ENCODE results near the gene IKZF3.
"Not testable (repeated sequence)": the region's sequence is repeated elsewhere in the genome, so short reads cannot be mapped to it uniquely, and the experiment has no call there.

IKZF3 gene

GRCh38 chr17:39742126-39742855 lies 121.8 kb downstream of the IKZF3 start:
- DNase-seq (ENCODE audit: extremely low read depth in 1 of 2, low read depth in 1 of 2), result no peak

GRCh38 chr17:39740357-39741111 lies 123.6 kb downstream of the IKZF3 start:
- DNase-seq (ENCODE audit: extremely low read depth in 1 of 2, low read depth in 1 of 2), result no peak

- no peak for DNase-seq (ENCODE audit: extremely low read depth in 1 of 2, low read depth in 1 of 2)
Observed at GRCh38 chr17:39739885-39740356, 124.2 kb downstream of the IKZF3 start.

DNA sequence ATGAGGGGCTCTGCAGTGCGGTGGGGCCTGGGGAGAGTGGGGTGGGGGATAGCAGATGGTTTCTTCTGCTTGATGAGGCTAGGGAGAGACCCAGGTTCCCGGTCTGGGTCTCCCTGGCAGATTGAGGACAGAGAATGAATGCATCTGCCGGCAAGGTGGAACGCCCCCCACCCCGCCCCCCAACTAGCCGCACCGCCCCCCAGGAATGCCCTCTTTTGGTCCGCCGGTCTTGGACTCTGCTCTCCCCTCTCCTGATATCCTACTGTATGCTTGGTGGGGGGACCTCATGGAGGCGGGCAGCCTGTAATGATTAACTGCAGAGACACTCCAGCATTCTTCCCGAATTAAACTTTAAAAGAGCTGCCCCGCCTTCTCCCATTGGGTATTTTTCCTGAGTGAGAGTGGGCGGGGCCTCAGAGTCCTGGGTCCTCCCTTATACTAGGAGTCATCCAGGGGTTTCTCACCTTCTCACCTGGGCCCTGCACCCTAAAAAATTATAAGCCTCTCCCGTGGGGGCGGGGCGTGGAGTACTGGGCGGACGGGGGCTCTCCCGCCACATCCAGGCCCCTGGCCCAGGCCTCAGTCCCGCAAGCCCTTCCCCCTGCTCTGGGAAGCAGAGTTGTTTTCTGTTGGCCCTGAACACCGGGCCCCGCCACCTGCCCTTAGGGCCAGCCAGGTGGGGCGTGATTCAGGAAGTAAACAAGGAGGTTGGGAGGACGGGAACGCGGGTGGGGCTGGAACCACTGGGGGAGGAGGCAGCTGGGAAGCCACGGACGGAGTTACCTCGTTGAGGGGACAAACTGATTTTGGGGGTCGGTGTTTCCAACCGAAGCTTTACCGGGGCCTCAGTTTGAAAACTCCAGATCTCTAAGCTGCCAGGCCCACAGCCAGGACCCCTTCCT lies 124.9 kb downstream of the IKZF3 start:
- DNase-seq (ENCODE audit: extremely low read depth in 1 of 2, low read depth in 1 of 2), result no peak

DNA sequence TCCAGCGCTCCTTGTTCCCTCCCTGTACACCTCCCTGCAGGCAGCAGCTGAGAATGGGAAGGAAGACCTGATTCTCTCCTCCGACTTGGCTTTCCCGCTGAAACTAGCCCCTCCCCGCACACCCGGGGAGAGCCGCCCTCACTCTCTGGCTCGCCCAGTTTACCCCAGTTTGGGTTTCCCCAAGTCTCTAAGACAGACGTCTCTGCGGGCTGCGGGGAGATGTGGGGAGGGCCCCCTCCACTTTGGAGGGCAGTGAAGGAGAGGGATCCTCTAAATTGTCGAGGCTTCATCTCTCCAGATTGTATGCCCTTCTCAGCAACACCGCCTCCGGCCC lies 125.6 kb downstream of the IKZF3 start:
- peak; percentile 36 to 39 for DNase-seq (ENCODE audit: extremely low read depth in 1 of 2, low read depth in 1 of 2)

DNA sequence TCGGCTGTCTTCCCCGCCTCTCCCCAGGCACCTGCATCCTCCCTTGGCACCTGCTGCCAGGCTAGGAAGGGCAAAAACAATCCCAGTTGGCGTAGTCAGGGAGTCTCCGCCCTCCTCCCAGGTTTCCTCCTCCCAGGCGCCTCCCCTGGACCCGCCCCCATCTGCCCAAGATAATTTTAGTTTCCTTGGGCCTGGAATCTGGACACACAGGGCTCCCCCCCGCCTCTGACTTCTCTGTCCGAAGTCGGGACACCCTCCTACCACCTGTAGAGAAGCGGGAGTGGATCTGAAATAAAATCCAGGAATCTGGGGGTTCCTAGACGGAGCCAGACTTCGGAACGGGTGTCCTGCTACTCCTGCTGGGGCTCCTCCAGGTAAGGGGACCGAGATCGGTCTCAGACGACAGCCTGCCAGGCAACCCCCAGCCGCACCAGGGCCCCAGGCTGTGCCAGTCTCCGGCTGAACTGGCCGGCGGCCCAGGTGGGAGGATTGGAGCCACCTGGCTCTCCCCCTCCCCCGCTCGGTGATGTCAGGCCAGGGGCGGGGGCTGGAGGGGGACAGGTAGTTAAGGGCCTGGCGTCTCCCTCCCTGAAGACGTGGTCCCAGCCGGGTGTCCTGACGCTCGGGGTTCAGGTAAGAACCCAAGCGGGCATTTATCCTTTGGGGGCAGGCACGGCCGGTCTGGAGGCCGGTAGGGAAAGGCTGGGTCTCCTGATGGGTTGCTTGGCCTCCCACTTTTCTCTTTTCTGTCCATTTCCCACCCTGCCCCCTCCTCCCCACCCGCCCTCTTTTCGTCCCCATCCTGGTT lies 126.1 kb downstream of the IKZF3 start, which contains the start of gene GRB7:
Gene GRB7 (plus strand): TSS at position 179 of the 808 bp plus-strand sequence. CDS start 4,364 bp downstream, outside the sequence.
- no peak for DNase-seq (ENCODE audit: extremely low read depth in 1 of 2, low read depth in 1 of 2)

GRCh38 chr17:39737206-39737759 lies 126.8 kb downstream of the IKZF3 start:
- DNase-seq (ENCODE audit: extremely low read depth in 1 of 2, low read depth in 1 of 2), result no peak

- no peak for DNase-seq (ENCODE audit: extremely low read depth in 1 of 2, low read depth in 1 of 2)
Observed at GRCh38 chr17:39736319-39737165, 127.6 kb downstream of the IKZF3 start.

- DNase-seq (ENCODE audit: extremely low read depth in 1 of 2, low read depth in 1 of 2), result no peak
Observed at GRCh38 chr17:39735882-39736281, 128.2 kb downstream of the IKZF3 start.

GRCh38 chr17:39732586-39732985 lies 131.5 kb downstream of the IKZF3 start:
- no peak for DNase-seq (ENCODE audit: extremely low read depth in 1 of 2, low read depth in 1 of 2)

DNA sequence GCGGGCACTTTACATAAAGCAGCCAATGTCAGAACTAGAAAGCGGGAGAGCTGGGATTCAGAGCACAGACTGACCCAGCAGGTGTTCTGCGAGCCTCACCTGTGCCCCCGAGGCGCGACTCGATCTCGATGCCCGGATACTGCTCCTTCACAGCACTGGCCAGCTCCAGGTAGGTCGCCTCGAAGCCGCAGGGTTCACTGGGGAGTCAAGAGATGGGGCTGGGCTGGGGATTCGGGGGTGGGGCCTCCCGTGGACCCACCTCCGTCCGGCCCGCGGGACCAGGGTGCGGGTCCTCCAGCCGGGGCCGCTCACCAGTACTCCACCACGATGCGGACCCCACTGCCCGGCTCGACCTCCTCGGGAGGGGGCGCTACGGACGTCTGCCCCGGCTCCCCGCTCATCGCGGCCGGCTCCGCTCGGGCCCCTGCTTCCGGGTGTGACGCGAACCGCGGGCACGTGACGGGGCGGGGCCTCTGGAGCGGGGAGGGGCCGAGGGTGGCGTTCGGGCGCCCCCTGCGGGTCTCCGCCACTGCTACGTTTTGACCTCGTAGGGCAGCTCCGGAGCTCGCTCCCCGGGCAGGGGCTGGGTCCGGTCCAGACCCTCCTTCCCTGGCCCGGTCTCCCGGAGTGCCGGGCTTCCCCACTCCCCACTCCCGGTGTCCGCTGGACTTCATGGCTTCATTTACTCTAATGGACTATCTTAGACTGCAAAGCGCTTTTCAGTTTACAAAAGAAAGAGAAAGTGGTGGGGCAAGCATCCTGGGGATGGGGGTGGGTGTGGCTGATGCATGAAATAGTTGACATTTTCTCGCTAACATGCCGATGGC lies 133.8 kb downstream of the IKZF3 start, which contains the start of gene MIEN1:
Gene MIEN1 (minus strand): TSS at position 438 of the 827 bp plus-strand sequence. CDS start 37 bp downstream, at position 401.
- DNase-seq (ENCODE audit: extremely low read depth in 1 of 2, low read depth in 1 of 2), result peak; percentile 79 to 91

GRCh38 chr17:39729280-39729851 lies 134.7 kb downstream of the IKZF3 start:
- no peak for DNase-seq (ENCODE audit: extremely low read depth in 1 of 2, low read depth in 1 of 2)

DNA sequence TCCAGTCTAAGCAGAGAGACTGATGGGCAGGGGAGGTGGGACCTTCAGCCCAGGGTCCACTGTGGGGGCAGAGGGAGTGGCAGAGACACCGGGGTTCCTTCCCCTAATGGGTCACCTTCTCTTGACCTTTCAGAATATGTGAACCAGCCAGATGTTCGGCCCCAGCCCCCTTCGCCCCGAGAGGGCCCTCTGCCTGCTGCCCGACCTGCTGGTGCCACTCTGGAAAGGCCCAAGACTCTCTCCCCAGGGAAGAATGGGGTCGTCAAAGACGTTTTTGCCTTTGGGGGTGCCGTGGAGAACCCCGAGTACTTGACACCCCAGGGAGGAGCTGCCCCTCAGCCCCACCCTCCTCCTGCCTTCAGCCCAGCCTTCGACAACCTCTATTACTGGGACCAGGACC lies 136.6 kb downstream of the IKZF3 start:
- no peak for DNase-seq (ENCODE audit: extremely low read depth in 1 of 2, low read depth in 1 of 2)

- no peak for DNase-seq (ENCODE audit: extremely low read depth in 1 of 2, low read depth in 1 of 2)
Observed at GRCh38 chr17:39726617-39727016, 137.5 kb downstream of the IKZF3 start.

- DNase-seq (ENCODE audit: extremely low read depth in 1 of 2, low read depth in 1 of 2), result not testable (repeated sequence)
Observed at GRCh38 chr17:39725923-39726322, 138.2 kb downstream of the IKZF3 start.

GRCh38 chr17:39724731-39725130 lies 139.4 kb downstream of the IKZF3 start:
- no peak for DNase-seq (ENCODE audit: extremely low read depth in 1 of 2, low read depth in 1 of 2)

DNA sequence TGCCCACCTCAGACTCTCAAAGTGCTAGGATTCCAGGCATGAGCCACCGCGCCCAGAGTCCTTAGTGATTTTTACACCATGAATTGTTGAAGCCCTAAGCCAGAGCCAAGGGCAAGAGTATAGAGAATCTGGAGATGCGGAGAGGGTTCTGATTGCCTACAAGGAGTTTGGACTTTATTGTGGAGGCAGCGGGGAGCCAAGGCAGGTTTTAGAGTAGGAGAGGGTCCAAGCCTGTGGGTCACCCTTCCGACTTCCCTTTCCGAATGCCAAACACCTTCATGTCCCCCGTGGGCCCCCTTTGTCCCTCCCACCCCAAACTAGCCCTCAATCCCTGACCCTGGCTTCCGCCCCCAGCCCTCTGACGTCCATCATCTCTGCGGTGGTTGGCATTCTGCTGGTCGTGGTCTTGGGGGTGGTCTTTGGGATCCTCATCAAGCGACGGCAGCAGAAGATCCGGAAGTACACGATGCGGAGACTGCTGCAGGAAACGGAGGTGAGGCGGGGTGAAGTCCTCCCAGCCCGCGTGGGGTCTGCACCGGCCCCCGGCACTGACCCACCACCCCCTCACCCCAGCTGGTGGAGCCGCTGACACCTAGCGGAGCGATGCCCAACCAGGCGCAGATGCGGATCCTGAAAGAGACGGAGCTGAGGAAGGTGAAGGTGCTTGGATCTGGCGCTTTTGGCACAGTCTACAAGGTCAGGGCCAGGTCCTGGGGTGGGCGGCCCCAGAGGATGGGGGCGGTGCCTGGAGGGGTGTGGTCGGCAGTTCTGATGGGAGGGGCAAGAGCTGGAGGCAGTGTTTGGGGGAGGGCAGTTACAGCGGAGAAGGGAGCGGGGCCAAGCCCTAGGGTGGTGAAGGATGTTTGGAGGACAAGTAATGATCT lies 140.9 kb downstream of the IKZF3 start:
- no peak for DNase-seq (ENCODE audit: extremely low read depth in 1 of 2, low read depth in 1 of 2)
